A673 (cell line): ENCODE data around the gene MUSK. TPM values are rescaled to one million over a fixed set of nuclear protein-coding genes. Genes with fewer than 3 reads are reported as not detected.

Experiments
- BruUV-seq: library from RNA; stranded (reverse); fragments of 400-500 nt; replicated peaks from 2 replicates; lab custom pipeline; 2021; lab: Mats Ljungman, UMichigan
- CTCF ChIA-PET: fragments of 300-600 bp; sonication (Branson Sonifier 250); formaldehyde crosslinking; loops from one replicate; lab custom pipeline; 2022; ENCODE audit warnings: antibody characterized with exemption; lab: Charles Lee
- POLR2A ChIA-PET: fragments of 300-600 bp; sonication (Branson Sonifier 250); formaldehyde crosslinking; loops from one replicate; lab custom pipeline; 2022; ENCODE audit warnings: antibody characterized with exemption; ENCODE audit not compliant: low non-redundant PET; lab: Charles Lee
- DNase-seq: peaks from one replicate; pipeline ENCODE4 v3.0.0-alpha.2; 2015; ENCODE audit warnings: low spot score
- H3K27ac ChIP-seq: fragments of 200-600 bp; sonication (generic); 2 replicates; pipeline ENCODE4 v1.5.1; 2016; ENCODE audit warnings: mixed run types, low read depth, mild to moderate bottlenecking, mixed read lengths, antibody characterized with exemption, low read length; ENCODE audit not compliant: poor library complexity, severe bottlenecking
- H3K27me3 ChIP-seq: fragments of 200-600 bp; sonication (generic); replicated peaks from 2 replicates; pipeline ENCODE4 v1.6.1; 2017; ENCODE audit warnings: mixed run types, low read depth, mild to moderate bottlenecking, mixed read lengths, antibody characterized with exemption, low read length; ENCODE audit not compliant: insufficient read depth, poor library complexity
- H3K36me3 ChIP-seq: fragments of 200-600 bp; sonication (generic); 2 replicates; pipeline ENCODE4 v1.6.1; 2016; ENCODE audit warnings: mixed run types, mild to moderate bottlenecking, mixed read lengths, antibody characterized with exemption, low read length; ENCODE audit not compliant: insufficient read depth, poor library complexity, severe bottlenecking
- H3K4me1 ChIP-seq: fragments of 200-600 bp; sonication (generic); 2 replicates; pipeline ENCODE4 v1.6.1; 2017; ENCODE audit warnings: mixed run types, mild to moderate bottlenecking, mixed read lengths, antibody characterized with exemption, low read length; ENCODE audit not compliant: insufficient read depth, poor library complexity, severe bottlenecking
- H3K4me3 ChIP-seq: fragments of 200-600 bp; sonication (generic); 2 replicates; pipeline ENCODE4 v1.5.1; 2016; ENCODE audit warnings: low read depth, mixed run types, mild to moderate bottlenecking, mixed read lengths, low read length; ENCODE audit not compliant: poor library complexity, severe bottlenecking
- H3K9me3 ChIP-seq: fragments of 200-600 bp; sonication (generic); 2 replicates; pipeline ENCODE4 v1.6.1; 2016; ENCODE audit warnings: mixed run types, low read depth, mild to moderate bottlenecking, mixed read lengths, antibody characterized with exemption, low read length; ENCODE audit not compliant: poor library complexity, severe bottlenecking
- EZH2 ChIP-seq: fragments of 200-600 bp; sonication (generic); IDR thresholded peaks from 2 replicates; pipeline ENCODE4 v1.6.1; 2017; ENCODE audit warnings: borderline replicate concordance, low read depth, mild to moderate bottlenecking, mixed read lengths, antibody characterized with exemption, low read length; ENCODE audit not compliant: poor library complexity, severe bottlenecking
- intact Hi-C: fragments of 100-400 bp; cut with micrococcal nuclease; formaldehyde crosslinking; loops from one replicate; pipeline ENCODE4 v1.10.0; 2022; ENCODE audit not compliant: unreplicated experiment
- total RNA-seq: library from RNA; stranded (reverse); gene quantifications from 2 replicates; pipeline ENCODE4 v1.2.3, GENCODE V29; 2021
- TF ChIP-seq, protein P1 (sequence below): fragments of 300-800, 200-600 bp; sonication (generic); conservative IDR thresholded peaks from 2 replicates; pipeline ENCODE4 v1.5.1; 2017; ENCODE audit warnings: low read depth, mild to moderate bottlenecking, antibody characterized with exemption, low read length, moderate library complexity, mixed read lengths

MUSK gene
- total RNA-seq, 1 experiment from 2014 or later = not detected

DNA sequence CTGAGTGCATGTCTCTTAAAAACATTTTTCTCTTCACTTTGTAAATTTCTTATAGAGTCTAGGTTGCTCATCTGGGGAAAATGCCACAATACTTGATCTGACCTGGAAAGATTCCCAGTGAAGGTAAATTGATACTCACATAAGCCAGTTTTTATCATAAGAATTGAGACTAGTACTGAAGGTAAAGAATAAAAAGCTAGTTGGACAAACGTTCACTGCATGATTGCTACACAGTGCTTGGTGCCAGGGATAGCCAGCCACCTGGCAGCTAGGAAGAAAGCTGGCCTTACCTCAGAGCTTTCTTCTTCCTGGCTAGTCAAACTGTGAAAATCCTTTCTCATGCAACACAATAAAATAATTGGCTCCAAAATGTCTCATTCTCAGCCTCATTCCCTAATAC lies 77.1 kb downstream of the MUSK start:
- DNase-seq = no peak
- CTCF ChIA-PET = no interaction called here
- no peak overlapping the region for H3K4me3 ChIP-seq
- no peak overlapping the region for H3K27ac ChIP-seq
- H3K9me3 ChIP-seq = no peaks in the 10 kb centered on the region
- H3K27me3 ChIP-seq = no peaks in the 10 kb centered on the region
- peaks cover 9% of the 10 kb centered on the region for H3K4me1 ChIP-seq
- BruUV-seq = no TSS peak
- intact Hi-C loops = no loop called here
- TF ChIP-seq, protein P1, sequence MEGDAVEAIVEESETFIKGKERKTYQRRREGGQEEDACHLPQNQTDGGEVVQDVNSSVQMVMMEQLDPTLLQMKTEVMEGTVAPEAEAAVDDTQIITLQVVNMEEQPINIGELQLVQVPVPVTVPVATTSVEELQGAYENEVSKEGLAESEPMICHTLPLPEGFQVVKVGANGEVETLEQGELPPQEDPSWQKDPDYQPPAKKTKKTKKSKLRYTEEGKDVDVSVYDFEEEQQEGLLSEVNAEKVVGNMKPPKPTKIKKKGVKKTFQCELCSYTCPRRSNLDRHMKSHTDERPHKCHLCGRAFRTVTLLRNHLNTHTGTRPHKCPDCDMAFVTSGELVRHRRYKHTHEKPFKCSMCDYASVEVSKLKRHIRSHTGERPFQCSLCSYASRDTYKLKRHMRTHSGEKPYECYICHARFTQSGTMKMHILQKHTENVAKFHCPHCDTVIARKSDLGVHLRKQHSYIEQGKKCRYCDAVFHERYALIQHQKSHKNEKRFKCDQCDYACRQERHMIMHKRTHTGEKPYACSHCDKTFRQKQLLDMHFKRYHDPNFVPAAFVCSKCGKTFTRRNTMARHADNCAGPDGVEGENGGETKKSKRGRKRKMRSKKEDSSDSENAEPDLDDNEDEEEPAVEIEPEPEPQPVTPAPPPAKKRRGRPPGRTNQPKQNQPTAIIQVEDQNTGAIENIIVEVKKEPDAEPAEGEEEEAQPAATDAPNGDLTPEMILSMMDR = no peak
- TF ChIP-seq EZH2 = no peak
- no peaks in the 10 kb centered on the region for H3K36me3 ChIP-seq
- POLR2A ChIA-PET = no interaction called here

DNA sequence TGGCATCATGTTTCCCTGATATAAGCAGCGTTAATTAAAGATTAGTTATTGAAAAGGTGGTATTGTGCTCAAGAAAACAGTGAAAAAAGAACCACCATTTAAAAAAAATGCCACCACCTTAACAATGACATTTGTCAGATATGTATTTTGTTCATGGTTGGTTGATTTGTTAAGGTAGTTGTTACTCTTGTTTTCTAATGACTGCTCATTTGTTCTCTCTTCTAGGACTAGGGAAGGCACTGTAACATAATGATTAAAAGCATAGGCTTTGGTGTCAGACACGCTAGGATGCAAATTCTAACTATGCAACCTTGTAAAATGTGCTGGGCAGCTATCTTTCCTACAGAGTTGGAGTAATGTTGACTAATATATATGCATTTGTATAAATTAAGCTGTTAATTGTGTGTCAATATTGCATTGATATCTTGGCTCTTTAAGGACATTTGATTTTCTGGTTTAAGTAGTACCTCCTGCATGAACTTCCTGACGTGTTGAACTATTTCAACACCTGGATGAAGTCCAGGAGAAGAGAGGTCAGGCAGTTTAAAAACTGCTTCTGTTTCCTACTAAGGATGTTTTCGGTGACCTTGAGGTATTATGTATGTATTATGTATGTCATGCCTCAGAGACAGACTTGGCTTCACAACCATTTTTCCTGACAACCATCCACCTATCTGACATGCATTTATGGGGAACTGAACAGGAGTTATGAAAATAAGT lies 77.8 kb downstream of the MUSK start:
- BruUV-seq = no TSS peak
- TF ChIP-seq, protein P1 = no peak
- TF ChIP-seq EZH2 = no peak
- Histone ChIP-seq H3K36me3 (no peaks in the 10 kb centered on the region), H3K27me3 (no peaks in the 10 kb centered on the region), H3K4me1 (peaks cover 9% of the 10 kb centered on the region), H3K27ac (no peak overlapping the region), H3K4me3 (no peak overlapping the region), H3K9me3 (no peaks in the 10 kb centered on the region)
- POLR2A ChIA-PET = no interaction called here
- no peak for DNase-seq
- intact Hi-C loops = no loop called here
- CTCF ChIA-PET = no interaction called here

DNA sequence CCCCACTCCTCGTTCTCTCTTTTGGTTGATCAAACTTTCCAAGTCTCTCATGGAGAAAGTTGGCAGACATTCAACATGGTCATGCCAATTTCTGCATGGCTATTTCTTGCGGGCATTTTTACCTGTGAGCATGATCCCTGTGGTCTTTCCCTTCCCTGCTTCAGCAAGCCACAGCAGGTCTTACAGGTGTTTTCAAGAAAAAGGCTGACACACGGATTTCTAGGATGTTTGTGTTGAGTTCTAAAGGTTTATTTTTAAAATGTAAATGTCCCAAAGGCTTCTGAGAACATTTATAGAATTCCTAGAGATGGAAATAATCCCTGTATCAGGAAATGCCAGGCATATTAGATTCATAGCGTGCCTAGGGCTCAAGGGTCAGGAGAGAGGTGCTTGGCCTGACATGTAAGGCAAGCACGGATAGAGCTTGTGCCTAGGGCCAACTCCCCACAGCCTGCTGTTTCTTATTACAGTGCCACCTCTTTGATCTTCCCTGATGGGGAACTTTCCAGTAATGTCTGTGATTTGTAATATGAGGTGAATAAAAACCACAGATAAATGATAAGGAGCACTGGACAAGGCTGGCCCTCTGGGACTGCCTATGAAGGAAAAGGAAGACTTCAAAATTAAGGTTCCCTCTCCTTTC lies 79.8 kb downstream of the MUSK start:
- TF ChIP-seq, protein P1 = no peak
- no peak for TF ChIP-seq EZH2
- no TSS peak for BruUV-seq
- intact Hi-C loops = no loop called here
- DNase-seq = no peak
- no peaks in the 10 kb centered on the region for H3K27me3 ChIP-seq
- ChIA-PET POLR2A (no interaction called here), CTCF (no interaction called here)
- H3K9me3 ChIP-seq = no peaks in the 10 kb centered on the region
- peaks cover 15% of the 10 kb centered on the region for H3K4me1 ChIP-seq
- H3K4me3 ChIP-seq = no peak overlapping the region
- no peak overlapping the region for H3K27ac ChIP-seq
- H3K36me3 ChIP-seq = no peaks in the 10 kb centered on the region
